Activated effector memory CD4-positive, alpha-beta T cell treated with Interleukin-2 at 50 U/mL for 16 hours (primary cell): Measurements from ENCODE around the gene TRPM2.
"Not testable (repeated sequence)": the region's sequence is repeated elsewhere in the genome, so short reads cannot be mapped to it uniquely, and the experiment has no call there.

Source experiments
- DNase-seq: peaks from one replicate; pipeline ENCODE4 v3.0.0-alpha.2; 2020

TRPM2 gene

GRCh38 chr21:44356160-44356559 is 2.7 kb downstream of the TRPM2 start:
- no peak for DNase-seq

DNA sequence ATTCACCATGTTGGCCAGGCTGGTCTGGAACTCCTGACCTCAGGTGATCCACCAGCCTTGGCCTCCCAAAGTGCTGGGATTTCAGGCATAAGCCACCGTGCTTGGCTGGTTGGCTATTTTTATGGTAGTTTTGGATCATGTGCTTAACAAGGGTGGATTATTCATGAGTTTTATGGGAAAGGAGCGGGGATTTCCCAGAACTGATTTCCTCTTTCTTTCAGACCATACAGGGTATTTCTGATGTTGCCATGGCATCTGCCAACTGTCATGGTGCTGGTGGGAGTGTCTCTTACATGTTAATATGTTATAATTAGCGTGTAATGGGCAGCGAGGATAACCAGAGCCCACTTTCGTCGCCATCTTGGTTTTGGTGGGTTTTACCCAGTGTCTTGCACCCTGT is 3.2 kb downstream of the TRPM2 start:
- DNase-seq = no peak

GRCh38 chr21:44357064-44357837 is 3.8 kb downstream of the TRPM2 start:
- no peak for DNase-seq

DNA sequence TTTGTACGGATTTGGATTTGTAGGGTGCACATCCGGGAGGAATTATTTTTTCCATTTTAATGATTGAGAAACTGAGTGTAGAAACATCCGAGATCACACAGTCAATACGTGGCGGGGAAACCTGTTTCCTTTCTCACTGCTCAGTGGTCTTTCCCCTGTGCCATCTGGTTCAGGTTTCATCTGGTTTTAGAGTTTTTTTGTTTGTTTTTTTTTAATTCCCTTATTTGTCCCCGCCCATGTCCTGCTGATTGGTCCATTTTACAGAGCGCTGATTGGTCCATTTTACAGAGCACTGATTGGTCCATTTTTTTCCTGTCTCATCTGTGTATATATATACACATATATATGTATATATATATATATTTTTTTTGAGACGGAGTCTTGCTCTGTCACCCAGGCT is 6.0 kb downstream of the TRPM2 start:
- DNase-seq = no peak

DNA sequence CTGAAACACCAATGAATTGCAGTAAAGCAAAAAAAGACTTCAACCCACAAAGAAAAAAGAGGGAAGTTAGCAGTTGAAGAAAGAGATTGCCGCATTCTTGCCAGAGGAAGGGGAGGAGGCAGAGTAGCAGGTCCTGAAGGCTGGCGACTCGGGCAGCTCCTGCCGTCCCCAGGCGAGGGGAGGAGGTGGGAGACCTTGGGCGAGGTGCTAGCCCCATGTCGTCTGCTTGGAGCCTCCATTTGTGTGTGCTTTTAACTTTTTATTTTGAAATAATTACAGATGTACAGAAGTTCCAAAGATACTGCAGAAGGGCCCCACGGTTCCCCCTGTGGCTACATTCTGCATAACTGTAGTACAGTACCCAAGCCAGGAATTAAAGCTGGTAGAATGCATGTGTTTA is 6.7 kb downstream of the TRPM2 start:
- DNase-seq = no peak

DNA sequence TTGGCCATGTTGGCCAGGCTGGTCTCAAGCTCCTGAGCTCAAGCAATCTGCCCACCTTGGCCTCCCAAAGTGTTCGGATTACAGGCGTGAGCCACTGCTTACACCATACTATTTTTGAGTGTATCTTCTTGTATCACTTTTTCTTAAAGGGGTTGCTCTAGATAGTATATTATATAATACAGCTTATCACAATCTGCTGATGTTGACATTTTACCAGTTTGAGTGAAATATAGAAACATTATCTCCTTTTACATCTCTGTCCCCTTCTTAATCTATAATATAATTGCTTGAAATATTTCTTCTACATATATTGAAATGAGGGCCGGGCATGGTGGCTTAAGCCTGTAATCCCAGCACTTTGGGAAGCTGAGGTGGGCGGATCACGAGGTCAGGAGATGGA is 8.5 kb downstream of the TRPM2 start:
- DNase-seq = not testable (repeated sequence)

DNA sequence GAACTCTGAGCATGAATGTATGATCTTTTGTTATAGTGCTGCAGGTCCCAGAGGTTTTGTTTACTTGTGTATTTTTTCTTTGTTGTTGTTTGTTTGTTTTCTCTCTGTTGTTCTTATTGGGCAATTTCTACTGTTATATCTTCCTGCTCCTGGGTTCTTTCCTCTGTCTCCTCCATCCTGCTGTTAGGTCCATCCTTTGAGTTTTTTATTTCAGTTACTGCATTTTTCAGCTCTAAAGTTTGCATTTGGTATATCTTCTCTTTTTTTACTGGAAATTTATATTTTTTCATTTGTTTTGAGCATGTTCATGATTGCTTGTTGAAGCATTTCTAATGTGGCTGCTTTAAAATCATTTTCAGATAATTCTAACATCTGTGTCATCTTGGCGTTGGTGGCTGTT is 9.9 kb downstream of the TRPM2 start:
- no peak for DNase-seq

- DNase-seq = no peak
These were observed 11.0 kb downstream of the TRPM2 start for GRCh38 chr21:44364151-44365053.

- DNase-seq = no peak
These were observed 12.0 kb downstream of the TRPM2 start for GRCh38 chr21:44365251-44365966.

DNA sequence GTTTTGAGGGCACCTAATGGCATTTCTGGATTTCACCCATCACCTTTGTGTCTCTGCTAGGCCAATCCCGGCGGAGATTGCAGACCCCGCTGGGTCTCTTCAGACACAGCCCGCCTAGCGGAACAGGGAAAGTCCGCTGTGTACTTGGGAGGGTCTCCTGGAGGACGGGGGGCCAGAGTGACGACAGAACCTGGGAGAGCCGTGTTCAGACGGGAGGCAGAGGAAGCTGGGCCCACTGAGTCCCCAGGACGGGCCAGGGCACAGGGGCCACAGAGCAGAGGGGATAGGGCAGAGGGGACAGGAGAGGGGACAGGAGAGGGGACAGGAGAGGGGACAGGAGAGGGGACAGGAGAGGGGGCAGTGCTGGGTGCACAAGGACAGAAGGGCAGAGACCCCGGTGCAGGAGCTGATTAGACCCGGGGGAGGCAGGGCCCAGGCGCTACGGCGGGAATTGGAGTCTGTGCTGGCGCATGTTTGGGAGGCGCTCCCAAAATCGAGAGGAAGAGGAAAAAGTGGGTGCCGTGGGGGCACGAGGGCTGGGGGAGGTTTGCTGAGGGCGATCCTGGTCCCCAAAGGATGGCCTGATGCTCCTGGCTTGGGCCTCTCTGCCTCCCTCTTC is 12.7 kb downstream of the TRPM2 start:
- DNase-seq = no peak

- no peak for DNase-seq
These were observed 13.3 kb downstream of the TRPM2 start for GRCh38 chr21:44366586-44367211.

DNA sequence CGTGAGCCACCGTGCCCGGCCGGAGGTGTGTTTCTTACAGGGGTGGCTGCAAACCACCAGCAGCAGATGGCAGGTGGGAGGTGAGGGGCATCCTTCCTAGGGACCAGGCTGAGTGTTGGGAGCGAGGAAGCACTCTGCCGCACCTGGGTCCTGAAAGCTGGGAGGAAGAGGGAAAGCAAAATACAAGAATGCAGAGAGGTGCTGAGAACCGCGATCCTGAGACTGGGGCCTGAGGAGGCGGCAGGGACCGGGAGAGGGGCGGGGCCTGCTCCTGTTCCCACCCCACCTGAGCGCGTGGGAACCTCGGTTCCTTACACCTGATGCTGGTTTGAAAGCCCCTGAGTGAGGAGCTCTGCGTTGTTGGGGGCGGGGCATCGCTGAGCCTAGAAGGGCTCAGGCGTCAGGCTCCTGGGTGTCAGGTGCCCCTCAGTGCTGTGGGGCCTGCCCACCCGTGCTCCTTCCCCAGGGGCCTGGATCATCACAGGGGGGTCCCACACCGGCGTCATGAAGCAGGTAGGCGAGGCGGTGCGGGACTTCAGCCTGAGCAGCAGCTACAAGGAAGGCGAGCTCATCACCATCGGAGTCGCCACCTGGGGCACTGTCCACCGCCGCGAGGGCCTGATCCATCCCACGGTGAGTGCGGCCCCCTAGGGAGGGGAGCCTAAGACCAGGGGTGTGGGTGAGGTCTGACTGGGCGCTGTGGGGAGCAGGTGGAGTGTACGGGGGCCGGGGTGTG is 15.5 kb downstream of the TRPM2 start:
- no peak for DNase-seq

- no peak for DNase-seq
These were observed 16.8 kb downstream of the TRPM2 start for GRCh38 chr21:44370027-44370735.

DNA sequence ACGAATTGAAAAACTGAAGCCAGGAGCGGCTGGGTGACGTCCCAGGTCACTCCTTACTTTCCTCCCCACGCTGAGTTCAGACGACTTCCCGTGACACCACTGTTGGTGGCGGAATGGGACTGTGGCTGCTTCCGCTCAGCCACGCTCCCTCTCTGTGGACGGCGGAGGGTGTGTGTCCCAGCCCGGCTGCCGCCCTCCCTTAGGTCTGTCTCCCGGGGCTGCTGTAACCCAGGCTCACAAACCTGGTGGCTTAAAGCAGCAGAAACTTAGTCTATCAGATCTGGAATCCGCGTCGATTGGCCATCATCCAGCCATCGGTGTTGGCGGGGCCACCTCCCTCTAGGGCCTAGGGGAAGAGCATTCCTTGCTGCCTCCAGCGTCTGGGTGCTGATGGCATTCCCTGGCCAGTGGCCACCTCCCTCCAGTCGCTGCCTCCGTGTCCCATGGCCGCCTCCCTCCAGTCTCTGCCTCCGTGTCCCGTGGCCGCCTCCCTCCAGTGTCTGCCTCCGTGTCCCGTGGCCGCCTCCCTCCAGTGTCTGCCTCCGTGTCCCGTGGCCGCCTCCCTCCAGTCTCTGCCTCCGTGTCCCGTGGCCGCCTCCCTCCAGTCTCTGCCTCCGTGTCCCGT is 17.5 kb downstream of the TRPM2 start:
- no peak for DNase-seq

- no peak for DNase-seq
These were observed 18.2 kb downstream of the TRPM2 start for GRCh38 chr21:44371596-44371995.

GRCh38 chr21:44372616-44373015 is 19.2 kb downstream of the TRPM2 start:
- no peak for DNase-seq

DNA sequence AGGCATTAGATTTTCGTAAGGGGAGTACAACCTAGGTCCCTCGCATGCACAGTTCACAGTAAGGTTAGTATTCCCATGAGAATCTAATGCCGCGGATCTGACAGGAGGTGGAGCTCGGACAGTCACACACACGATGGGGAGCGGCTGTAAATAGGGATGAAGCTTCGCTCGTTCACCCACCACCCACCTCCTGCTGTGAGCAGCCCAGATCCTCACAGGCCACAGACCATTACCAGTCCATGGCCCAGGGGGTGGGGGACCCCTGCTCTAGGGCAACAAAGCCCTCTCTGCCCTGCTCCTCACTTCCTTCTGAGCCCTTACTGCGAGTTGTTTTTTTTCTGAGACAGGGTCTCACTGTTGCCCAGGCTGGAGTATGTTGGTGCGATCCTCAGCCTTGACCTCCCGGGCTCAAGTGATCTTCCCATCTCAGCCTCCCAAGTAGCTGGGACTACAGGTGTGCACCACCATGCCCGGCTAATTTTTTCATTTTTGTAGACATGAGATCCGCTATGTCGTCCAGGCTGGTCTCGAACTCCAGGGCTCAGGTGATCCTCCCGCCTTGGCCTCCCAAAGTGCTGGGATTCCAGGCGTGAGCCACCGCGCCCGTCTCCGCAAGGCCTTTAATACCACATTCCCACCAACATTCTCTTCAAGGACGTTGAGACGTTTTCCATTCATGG is 21.3 kb downstream of the TRPM2 start:
- DNase-seq = no peak

- peak; percentile 12 for DNase-seq
These were observed 21.8 kb downstream of the TRPM2 start for GRCh38 chr21:44375281-44375651.

DNA sequence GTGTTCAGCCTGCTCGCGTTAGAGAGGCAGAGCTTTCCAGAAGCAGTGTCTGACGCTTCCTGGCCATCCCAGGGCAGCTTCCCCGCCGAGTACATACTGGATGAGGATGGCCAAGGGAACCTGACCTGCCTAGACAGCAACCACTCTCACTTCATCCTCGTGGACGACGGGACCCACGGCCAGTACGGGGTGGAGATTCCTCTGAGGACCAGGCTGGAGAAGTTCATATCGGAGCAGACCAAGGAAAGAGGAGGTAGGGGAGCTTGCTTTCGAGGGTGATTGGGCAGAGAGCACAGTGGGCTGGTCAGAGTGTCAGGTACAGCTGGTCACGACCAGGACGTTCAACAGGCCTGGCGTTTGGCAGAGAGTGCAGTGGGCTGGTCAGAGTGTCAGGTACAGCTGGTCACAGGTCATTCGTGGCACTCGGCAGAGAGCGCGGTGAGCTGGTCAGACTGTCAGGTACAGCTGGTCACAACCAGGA is 22.4 kb downstream of the TRPM2 start:
- DNase-seq = no peak

GRCh38 chr21:44376606-44377005 is 23.2 kb downstream of the TRPM2 start:
- DNase-seq = no peak
